CD14-positive monocyte (primary cell): ENCODE measurements around the gene WWC1. TPM values are rescaled to one million over a fixed set of nuclear protein-coding genes. Genes with fewer than 3 reads are reported as not detected.

Experiments used
- DNase-seq, 3 donors: peaks; one replicate each; pipeline ENCODE4 v3.0.0-alpha.2; 2011 to 2022
- H2AFZ ChIP-seq: 2 replicates; pipeline ENCODE4 v1.6.0; 2012; ENCODE audit warnings: mild to moderate bottlenecking, low read depth, low read length, inconsistent platforms; ENCODE audit not compliant: insufficient read depth, poor library complexity, severe bottlenecking
- H3K27ac ChIP-seq, 2 donors: 1 replicate in 1 of 2; 2 replicates in 1 of 2; pipeline ENCODE4 v1.5.1; 2012 to 2013; ENCODE audit warnings: low read length in 2 of 2, control low read depth in 1 of 2, inconsistent platforms in 1 of 2, low read depth in 1 of 2, mild to moderate bottlenecking in 1 of 2
- H3K27me3 ChIP-seq, 2 donors: one replicate each; pipeline versions ENCODE4 v1.6.0 to v1.6.1; 2011 to 2013; ENCODE audit warnings: low read length in 2 of 2; ENCODE audit not compliant: control insufficient read depth in 2 of 2, insufficient read depth in 2 of 2
- H3K36me3 ChIP-seq, 2 donors: replicated peaks in 1 of 2; 1 replicate in 1 of 2; 2 replicates in 1 of 2; pipeline versions ENCODE4 v1.5.1 to v1.6.1; 2012 to 2013; ENCODE audit warnings: low read length in 2 of 2, control low read depth in 1 of 2, inconsistent platforms in 1 of 2, mild to moderate bottlenecking in 1 of 2; ENCODE audit not compliant: insufficient read depth in 2 of 2, control insufficient read depth in 1 of 2
- H3K4me1 ChIP-seq, 2 donors: 1 replicate in 1 of 2; 2 replicates in 1 of 2; pipeline versions ENCODE4 v1.5.1 to v1.6.1; 2012 to 2013; ENCODE audit warnings: low read length in 2 of 2, control low read depth in 1 of 2, inconsistent platforms in 1 of 2, mild to moderate bottlenecking in 1 of 2, moderate library complexity in 1 of 2; ENCODE audit not compliant: insufficient read depth in 2 of 2, control insufficient read depth in 1 of 2
- H3K4me2 ChIP-seq: replicated peaks from 2 replicates; pipeline ENCODE3; 2012; ENCODE audit warnings: low read length, moderate library complexity, mild to moderate bottlenecking; ENCODE audit not compliant: poor library complexity, severe bottlenecking; ENCODE audit errors: extremely low read depth
- H3K4me3 ChIP-seq, 3 experiments: fragments of 200-600 bp in 1 of 3; sonication (generic) in 1 of 3; replicated peaks in 1 of 3; 1 replicate in 2 of 3; 2 replicates in 1 of 3; pipeline ENCODE4 v1.5.1; 2011 to 2013; ENCODE audit warnings: low read length in 3 of 3, mild to moderate bottlenecking in 3 of 3, control low read depth in 2 of 3, low read depth in 2 of 3, inconsistent platforms in 1 of 3, moderate library complexity in 1 of 3
- H3K79me2 ChIP-seq: 2 replicates; pipeline ENCODE4 v1.6.0; 2012; ENCODE audit warnings: mild to moderate bottlenecking, control low read depth, inconsistent platforms, low read length, moderate library complexity; ENCODE audit not compliant: insufficient read depth
- H3K9ac ChIP-seq: 2 replicates; pipeline ENCODE4 v1.6.0; 2017; ENCODE audit warnings: low read length, mild to moderate bottlenecking; ENCODE audit not compliant: insufficient read depth, poor library complexity, severe bottlenecking
- H3K9me3 ChIP-seq, 2 donors: replicated peaks in 1 of 2; 1 replicate in 1 of 2; 2 replicates in 1 of 2; pipeline versions ENCODE4 v1.5.1 to v1.6.1; 2012 to 2013; ENCODE audit warnings: low read length in 2 of 2, control low read depth in 1 of 2; ENCODE audit not compliant: control insufficient read depth in 1 of 2, insufficient read depth in 1 of 2
- H4K20me1 ChIP-seq: 2 replicates; pipeline ENCODE4 v1.6.0; 2012; ENCODE audit warnings: mild to moderate bottlenecking, low read length, control low read depth, moderate library complexity; ENCODE audit not compliant: insufficient read depth
- H3K27ac Mint-ChIP-seq, 7 donors: one replicate each; pipeline ENCODE4 v1.8.0; 2020; ENCODE audit warnings: mild to moderate bottlenecking in 7 of 7, mixed read lengths in 7 of 7, moderate library complexity in 6 of 7, inconsistent platforms in 2 of 7
- H3K27me3 Mint-ChIP-seq, 3 donors: one replicate each; pipeline ENCODE4 v1.8.0; 2021 to 2022; ENCODE audit warnings: low read depth in 3 of 3, mild to moderate bottlenecking in 3 of 3, mixed read lengths in 3 of 3, moderate library complexity in 3 of 3, inconsistent platforms in 1 of 3
- H3K36me3 Mint-ChIP-seq, 2 donors: one replicate each; pipeline ENCODE4 v1.8.0; 2020; ENCODE audit warnings: mixed read lengths in 2 of 2, inconsistent platforms in 1 of 2, mild to moderate bottlenecking in 1 of 2
- H3K4me1 Mint-ChIP-seq: one replicate; pipeline ENCODE4 v1.8.0; 2020; ENCODE audit warnings: mild to moderate bottlenecking, mixed read lengths
- H3K4me3 Mint-ChIP-seq, 2 donors: one replicate each; pipeline ENCODE4 v1.8.0; 2020; ENCODE audit warnings: mild to moderate bottlenecking in 2 of 2, mixed read lengths in 2 of 2, moderate library complexity in 1 of 2
- H3K9me3 Mint-ChIP-seq, 7 donors: one replicate each; pipeline ENCODE4 v1.8.0; 2020 to 2022; ENCODE audit warnings: mixed read lengths in 7 of 7, mild to moderate bottlenecking in 6 of 7, moderate library complexity in 6 of 7, inconsistent platforms in 2 of 7
- CTCF ChIP-seq: fragments of 200-600 bp; IDR thresholded peaks from one replicate; pipeline ENCODE4 v1.8.0; 2022; ENCODE audit warnings: antibody characterized with exemption, mild to moderate bottlenecking
- WGBS: methylation state at CpG from one replicate; pipeline ENCODE4 v1.1.5; 2013; ENCODE audit warnings: missing lambda C conversion rate; ENCODE audit not compliant: insufficient coverage; 5-methylcytosine and 5-hydroxymethylcytosine counted together
- intact Hi-C, 2 donors: fragments of 100-400 bp; cut with micrococcal nuclease; formaldehyde crosslinking; loops; one replicate each; pipeline versions ENCODE4 v1.15.0 to v1.15.1; 2023
- polyA plus RNA-seq, 3 donors: library from polyadenylated mRNA; depleted of rRNA in 1 of 3; unstranded in 2 of 3; stranded (reverse) in 1 of 3; fragments of 300-500 nt in 2 of 3; fragments of >200 nt in 1 of 3; fragmentation: Illumina TruSeq in 2 of 3; gene quantifications; 1 replicate in 2 of 3; 2 replicates in 1 of 3; pipeline ENCODE4 v1.2.3, GENCODE V29; 2012 to 2021

Gene WWC1
- polyA plus RNA-seq, 3 donors, result not detected

- peak overlapping the region in 2 of 7 donors; percentile 47 to 49 for H3K27ac Mint-ChIP-seq
- no peaks in the 10 kb centered on the region for H3K36me3 ChIP-seq
- H3K4me1 Mint-ChIP-seq, result peaks cover 13% of the 10 kb centered on the region
- no peaks in the 10 kb centered on the region for H3K79me2 ChIP-seq
- no peak for TF ChIP-seq CTCF
- intact Hi-C loops, result no loop called here
- no peak overlapping the region for H3K4me3 ChIP-seq
- no peaks in the 10 kb centered on the region for H4K20me1 ChIP-seq
- peak overlapping the region; percentile 16 for H3K9ac ChIP-seq
- H3K4me1 ChIP-seq, result peaks cover 8 to 9% of the 10 kb centered on the region in 2 donors
- no peaks in the 10 kb centered on the region for H3K36me3 Mint-ChIP-seq
- peak overlapping the region; percentile 30 for H3K4me2 ChIP-seq
- DNase-seq, result no peak
- no peaks in the 10 kb centered on the region for H3K9me3 ChIP-seq
- H3K27me3 ChIP-seq, result no peaks in the 10 kb centered on the region
- no peaks in the 10 kb centered on the region for H3K27me3 Mint-ChIP-seq
- no peaks in the 10 kb centered on the region for H3K9me3 Mint-ChIP-seq
- peak overlapping the region in 1 of 2 donors; percentile 68 for H3K4me3 Mint-ChIP-seq
- H3K27ac ChIP-seq, result no peak overlapping the region
- WGBS, result 28% methylated on average over 7 of the region's 17 CpGs
- peak overlapping the region; percentile 40 for H2AFZ ChIP-seq
These were observed 118.4 kb downstream of the WWC1 start for GRCh38 chr5:168409591-168410458.

GRCh38 chr5:168411871-168412270, 120.4 kb downstream of the WWC1 start:
- H3K27ac ChIP-seq, result no peak overlapping the region
- peaks cover 8 to 9% of the 10 kb centered on the region in 2 donors for H3K4me1 ChIP-seq
- H3K27me3 Mint-ChIP-seq, result no peaks in the 10 kb centered on the region
- no peak overlapping the region for H3K4me3 ChIP-seq
- peaks cover 13% of the 10 kb centered on the region for H3K4me1 Mint-ChIP-seq
- DNase-seq, result no peak
- no peaks in the 10 kb centered on the region for H3K27me3 ChIP-seq
- TF ChIP-seq CTCF, result no peak
- intact Hi-C loops, result no loop called here
- H3K9ac ChIP-seq, result no peak overlapping the region
- no peak overlapping the region for H2AFZ ChIP-seq
- no peaks in the 10 kb centered on the region for H3K9me3 ChIP-seq
- no peak overlapping the region for H3K4me3 Mint-ChIP-seq
- no peaks in the 10 kb centered on the region for H3K36me3 ChIP-seq
- no peaks in the 10 kb centered on the region for H4K20me1 ChIP-seq
- H3K27ac Mint-ChIP-seq, result no peak overlapping the region
- no peaks in the 10 kb centered on the region for H3K36me3 Mint-ChIP-seq
- H3K79me2 ChIP-seq, result no peaks in the 10 kb centered on the region
- WGBS, result 100% methylated on average over 2 of the region's 3 CpGs
- no peaks in the 10 kb centered on the region for H3K9me3 Mint-ChIP-seq
- H3K4me2 ChIP-seq, result no peak overlapping the region
